Type B pancreatic cell (in vitro differentiated cells): ENCODE measurements around the gene SZRD1. TPM values are rescaled to one million over a fixed set of nuclear protein-coding genes. Genes with fewer than 3 reads are reported as not detected.

Experiments
- DNase-seq: peaks from one replicate; pipeline ENCODE4 v3.0.0; 2021; ENCODE audit warnings: mixed read lengths; ENCODE audit not compliant: unreplicated experiment; ENCODE audit errors: extremely low spot score
- H3K27ac Mint-ChIP-seq: 2 replicates; pipeline ENCODE4 v1.8.0; 2021; ENCODE audit warnings: mild to moderate bottlenecking, mixed read lengths
- H3K27me3 Mint-ChIP-seq: 2 replicates; pipeline ENCODE4 v1.8.0; 2021; ENCODE audit warnings: mixed read lengths
- H3K36me3 Mint-ChIP-seq: 2 replicates; pipeline ENCODE4 v1.8.0; 2021; ENCODE audit warnings: mixed read lengths
- H3K4me1 Mint-ChIP-seq: one replicate; pipeline ENCODE4 v1.8.0; 2021; ENCODE audit warnings: mixed read lengths; ENCODE audit not compliant: unreplicated experiment
- H3K4me3 Mint-ChIP-seq: 2 replicates; pipeline ENCODE4 v1.8.0; 2021; ENCODE audit warnings: mild to moderate bottlenecking, mixed read lengths
- H3K9me3 Mint-ChIP-seq: 2 replicates; pipeline ENCODE4 v1.8.0; 2021; ENCODE audit warnings: mixed read lengths
- CTCF ChIP-seq: fragments of 200-600 bp; sonication (generic); conservative IDR thresholded peaks from 2 replicates; pipeline ENCODE4 v1.5.0; 2021; ENCODE audit warnings: antibody characterized with exemption, mild to moderate bottlenecking
- total RNA-seq: library from RNA; stranded (reverse); gene quantifications from 2 replicates; pipeline ENCODE4 v1.2.1, GENCODE V29; 2021; ENCODE audit warnings: low replicate concordance

Gene SZRD1
- total RNA-seq, 1 donor from 2014 or later, result 127 TPM

GRCh38 chr1:16421201-16421600 lies 54.2 kb downstream of the SZRD1 start:
- Mint-ChIP-seq H3K4me1 (peaks cover 5% of the 10 kb centered on the region), H3K9me3 (no peaks in the 10 kb centered on the region), H3K36me3 (no peaks in the 10 kb centered on the region), H3K27ac (no peak overlapping the region), H3K4me3 (no peak overlapping the region), H3K27me3 (peaks cover 18% of the 10 kb centered on the region)
- no peak for DNase-seq
- TF ChIP-seq CTCF, result no peak

GRCh38 chr1:16422041-16422440 lies 55.0 kb downstream of the SZRD1 start:
- Mint-ChIP-seq H3K9me3 (no peaks in the 10 kb centered on the region), H3K4me3 (no peak overlapping the region), H3K27me3 (peaks cover 18% of the 10 kb centered on the region), H3K36me3 (no peaks in the 10 kb centered on the region), H3K4me1 (peaks cover 5% of the 10 kb centered on the region), H3K27ac (no peak overlapping the region)
- no peak for TF ChIP-seq CTCF
- DNase-seq, result no peak

- H3K4me3 Mint-ChIP-seq, result no peak overlapping the region
- peaks cover 6% of the 10 kb centered on the region for H3K27me3 Mint-ChIP-seq
- no peak for DNase-seq
- no peaks in the 10 kb centered on the region for H3K9me3 Mint-ChIP-seq
- H3K27ac Mint-ChIP-seq, result no peak overlapping the region
- H3K36me3 Mint-ChIP-seq, result no peaks in the 10 kb centered on the region
- no peak for TF ChIP-seq CTCF
- H3K4me1 Mint-ChIP-seq, result no peaks in the 10 kb centered on the region
Measured at GRCh38 chr1:16425125-16426025, 58.3 kb downstream of the SZRD1 start.

GRCh38 chr1:16430606-16431005 lies 63.6 kb downstream of the SZRD1 start:
- Mint-ChIP-seq H3K27ac (no peak overlapping the region), H3K4me3 (no peak overlapping the region), H3K36me3 (no peaks in the 10 kb centered on the region), H3K27me3 (peaks cover 7% of the 10 kb centered on the region), H3K4me1 (peaks cover 4% of the 10 kb centered on the region), H3K9me3 (no peaks in the 10 kb centered on the region)
- TF ChIP-seq CTCF, result no peak
- DNase-seq, result no peak

GRCh38 chr1:16433030-16433429 lies 66.0 kb downstream of the SZRD1 start:
- H3K9me3 Mint-ChIP-seq, result no peaks in the 10 kb centered on the region
- DNase-seq, result no peak
- H3K27me3 Mint-ChIP-seq, result peaks cover 7% of the 10 kb centered on the region
- H3K4me1 Mint-ChIP-seq, result peaks cover 4% of the 10 kb centered on the region
- H3K4me3 Mint-ChIP-seq, result no peak overlapping the region
- H3K27ac Mint-ChIP-seq, result no peak overlapping the region
- H3K36me3 Mint-ChIP-seq, result no peaks in the 10 kb centered on the region
- no peak for TF ChIP-seq CTCF
